GM19372 (cell line): Measurements from ENCODE around the gene SLC7A1.

ENCODE experiments used
- ATAC-seq: cut with Tn5 transposase; IDR thresholded peaks from one replicate; pipeline ENCODE4 v1.9.1; 2021; ENCODE audit warnings: mild to moderate bottlenecking, low read depth, moderate library complexity; ENCODE audit not compliant: unreplicated experiment

Gene SLC7A1

DNA sequence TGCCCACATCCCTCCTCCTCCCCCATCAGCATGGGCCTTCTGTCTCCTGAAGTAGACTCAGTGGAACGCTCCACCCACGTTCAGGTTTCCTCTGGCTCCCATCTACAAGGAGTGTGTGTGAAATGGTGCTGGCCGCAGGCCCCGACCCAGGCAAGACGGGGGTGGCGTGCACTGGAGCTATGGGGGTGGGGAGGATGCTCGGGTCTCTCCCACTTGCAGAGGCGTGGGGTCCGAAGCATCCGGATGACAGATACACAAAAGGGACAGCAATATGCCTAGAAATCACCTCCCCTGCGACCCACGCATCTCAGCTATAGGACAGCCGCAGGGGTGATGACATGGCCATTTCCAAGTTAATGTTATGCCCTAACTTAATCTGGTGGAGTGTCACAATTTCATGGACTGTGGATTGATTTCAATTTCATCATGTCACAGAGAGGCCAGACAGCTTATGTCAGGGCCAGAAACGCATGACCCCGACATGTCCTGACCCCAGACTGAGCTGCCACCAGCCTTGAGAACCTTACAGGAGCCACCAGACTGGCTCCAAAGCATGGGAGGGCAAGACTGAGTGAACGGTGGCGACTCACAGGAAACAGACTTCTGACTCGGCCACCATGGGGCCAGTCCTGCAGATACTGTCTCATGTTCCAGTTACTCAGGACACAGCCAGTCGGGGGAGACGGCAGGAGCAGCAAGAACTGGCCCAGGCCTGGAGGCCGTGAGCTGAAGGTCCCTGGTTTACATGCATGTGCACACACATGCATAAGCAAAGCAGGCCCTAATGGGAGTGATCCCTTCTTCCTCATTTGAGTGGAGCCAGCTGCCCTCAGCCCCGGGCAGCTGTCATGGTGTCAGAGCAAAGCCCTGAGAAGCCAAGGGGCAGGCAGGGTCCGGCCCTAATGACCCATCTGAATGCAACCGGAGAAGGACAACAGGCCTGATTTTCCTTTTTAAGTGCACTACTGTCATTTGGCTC is 82.2 kb downstream of the SLC7A1 start:
- no peak for ATAC-seq

DNA sequence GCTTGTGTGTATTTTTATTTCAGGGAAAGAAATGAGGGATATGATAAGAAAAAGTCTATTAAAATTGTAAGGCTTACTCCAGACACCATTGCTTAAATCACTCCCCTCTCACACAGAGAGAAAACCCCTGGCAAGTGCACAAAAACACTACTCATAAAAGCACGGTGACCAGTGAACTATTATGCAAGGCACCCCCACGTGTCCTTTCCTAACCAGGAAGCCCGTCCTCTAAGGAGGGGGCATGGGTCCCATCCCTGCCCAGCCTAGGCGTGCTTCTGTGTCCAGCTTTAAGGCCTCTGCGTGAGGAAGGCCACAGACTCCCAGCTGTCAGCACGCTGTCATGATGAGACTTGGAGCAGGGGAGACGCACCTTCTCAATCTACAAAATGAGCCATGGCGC is 83.5 kb downstream of the SLC7A1 start:
- no peak for ATAC-seq

DNA sequence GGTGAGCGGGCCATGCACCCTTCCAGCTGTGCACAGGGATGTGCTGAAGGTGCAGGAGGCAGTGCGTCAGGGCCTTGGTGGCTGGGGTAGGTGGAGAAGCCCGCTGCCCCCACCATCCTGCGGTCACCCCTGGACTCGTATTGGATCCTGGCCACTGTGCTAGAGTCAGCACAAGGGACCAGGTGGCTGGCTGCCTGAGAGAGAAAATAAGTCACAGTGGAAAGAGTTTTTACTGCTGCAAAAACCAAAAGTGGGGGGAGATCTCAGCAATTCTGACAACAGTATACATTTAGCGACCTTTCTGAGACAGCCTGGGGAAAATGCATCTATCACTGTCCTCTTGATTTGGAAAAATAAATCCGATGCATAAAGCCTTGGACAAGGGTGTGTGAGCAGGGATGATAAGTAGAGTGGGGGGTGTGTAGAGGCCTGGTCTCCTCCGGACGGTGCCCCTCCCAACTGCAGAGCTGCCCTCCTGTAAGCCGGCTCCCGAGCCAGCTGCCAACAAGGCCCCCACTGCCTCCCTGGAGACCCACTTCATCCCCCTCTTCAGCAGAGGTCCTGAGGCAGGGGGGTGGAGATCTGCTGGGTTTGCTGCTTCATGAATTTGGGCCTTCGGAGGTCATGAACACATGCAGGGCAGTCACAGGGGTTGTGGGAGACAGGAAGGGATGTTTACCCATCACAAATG is 84.2 kb downstream of the SLC7A1 start:
- no peak for ATAC-seq

DNA sequence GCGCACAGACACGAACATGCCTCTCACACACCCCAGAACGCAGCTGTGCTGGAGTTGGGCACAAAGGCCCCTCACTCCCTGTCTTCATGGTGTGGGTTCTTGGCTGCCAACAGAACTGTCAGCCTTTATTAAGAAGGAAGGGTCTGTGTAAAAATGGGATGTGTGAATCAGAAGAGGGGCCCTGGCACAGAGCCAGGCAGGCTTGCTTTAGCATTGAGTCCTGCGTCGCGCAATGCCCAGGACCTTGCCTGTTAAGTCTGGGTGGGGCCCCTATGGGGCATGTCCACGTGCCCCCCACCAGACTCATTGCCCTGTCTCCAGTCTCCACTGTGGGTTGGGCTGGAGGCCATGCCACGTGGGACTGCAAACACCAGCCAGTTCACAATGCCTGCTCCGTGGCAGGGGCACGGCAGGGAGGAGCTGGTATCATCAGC is 84.8 kb downstream of the SLC7A1 start:
- ATAC-seq, result no peak

DNA sequence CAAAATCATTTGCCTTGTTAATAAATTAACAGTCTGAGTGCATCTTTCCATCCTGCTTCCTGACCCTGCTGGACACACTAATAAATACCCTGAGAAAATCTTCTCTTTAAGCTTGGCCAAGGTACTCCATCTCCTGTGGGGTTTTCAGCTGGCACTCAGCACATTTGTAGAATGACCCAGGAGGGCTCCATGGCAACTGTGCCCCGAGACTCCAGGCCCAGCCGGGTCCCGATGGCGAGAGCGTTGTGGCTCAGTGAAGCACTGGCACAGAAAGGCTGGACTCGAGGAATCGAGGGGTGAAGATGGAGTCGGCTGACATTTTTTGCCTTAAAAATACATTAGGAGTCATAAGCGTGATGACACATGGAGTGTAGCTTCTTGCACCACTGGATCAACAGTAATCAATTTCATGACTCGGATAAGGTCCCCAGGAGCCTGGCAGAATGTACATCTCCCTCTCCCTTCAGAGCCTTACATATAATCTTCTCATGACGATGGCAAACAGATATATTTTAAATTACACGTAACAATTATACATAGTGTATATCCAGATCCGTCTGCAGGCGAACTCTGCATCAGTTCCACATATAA is 85.4 kb downstream of the SLC7A1 start:
- ATAC-seq, result no peak

DNA sequence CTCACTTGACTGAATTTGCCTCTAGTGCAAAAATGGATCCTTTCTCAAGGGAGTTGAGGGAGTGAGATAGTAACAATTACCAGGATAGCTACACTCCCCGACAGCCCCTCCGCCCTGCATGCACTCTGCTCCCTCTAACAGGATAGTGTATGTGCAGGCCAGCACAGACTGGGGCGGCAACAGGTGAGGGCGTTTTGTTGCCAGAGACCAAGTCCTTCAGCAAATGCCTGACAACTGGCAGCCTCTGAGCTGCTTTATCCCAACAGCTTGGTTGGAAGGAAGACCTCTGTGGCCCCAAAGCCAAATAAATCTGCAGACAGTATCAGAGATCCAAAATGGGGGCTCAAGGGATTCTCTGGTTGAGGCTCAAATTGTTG is 86.6 kb downstream of the SLC7A1 start:
- ATAC-seq, result no peak

DNA sequence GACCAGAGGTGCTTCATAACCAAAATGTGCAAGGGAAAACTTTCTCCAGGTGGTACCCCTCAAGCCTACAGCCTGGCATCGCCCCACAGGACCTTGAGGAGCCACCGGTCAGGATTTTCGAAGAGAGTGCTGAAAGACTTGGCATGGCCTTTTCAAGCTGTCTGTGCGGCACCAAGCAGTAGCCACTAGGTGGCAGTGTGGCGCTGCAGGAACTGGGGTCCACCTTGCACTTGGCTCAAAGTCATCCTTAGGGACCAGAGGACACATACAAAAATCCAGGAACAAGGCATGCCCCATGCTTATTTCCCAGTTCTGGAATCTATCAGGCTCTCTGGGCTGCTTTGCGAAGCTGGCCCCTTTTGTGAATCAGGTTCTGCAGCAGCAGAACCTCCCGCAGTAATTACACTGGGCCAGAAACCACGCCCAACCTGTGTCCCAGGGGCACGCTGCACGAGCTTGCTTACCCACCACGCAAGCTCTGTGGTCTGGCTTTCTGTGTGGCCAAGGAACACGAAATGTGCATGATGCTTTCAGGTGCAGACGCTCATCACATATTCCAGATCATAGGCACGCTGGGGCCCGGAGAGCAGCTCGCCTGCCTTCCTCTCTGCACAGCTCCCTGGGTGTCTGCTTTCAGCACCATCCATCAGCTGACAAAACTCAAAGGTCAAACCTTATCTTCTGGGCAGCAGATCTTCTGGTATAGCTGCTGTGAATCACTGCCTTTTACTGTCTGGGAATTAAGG is 87.2 kb downstream of the SLC7A1 start:
- peak; percentile 61 for ATAC-seq

DNA sequence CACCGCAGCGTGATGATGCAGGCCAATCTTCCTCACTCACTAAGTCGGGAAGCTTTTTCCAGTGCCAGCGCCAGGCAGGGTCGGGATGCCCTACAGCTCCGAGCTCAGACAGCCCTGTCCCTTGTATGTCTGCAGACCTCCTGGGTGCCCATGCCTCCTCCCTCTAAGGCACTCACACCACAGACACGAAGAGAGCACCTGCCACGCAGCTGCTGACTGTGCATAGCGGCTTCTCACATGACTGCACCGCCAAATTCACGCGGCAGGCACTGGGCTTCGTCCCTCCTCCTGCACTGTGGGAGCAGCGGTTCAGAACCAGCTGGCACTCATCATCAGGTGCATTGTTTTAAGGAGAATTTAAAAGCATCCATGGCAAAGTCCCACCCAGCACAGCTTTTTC is 88.1 kb downstream of the SLC7A1 start:
- ATAC-seq, result no peak

DNA sequence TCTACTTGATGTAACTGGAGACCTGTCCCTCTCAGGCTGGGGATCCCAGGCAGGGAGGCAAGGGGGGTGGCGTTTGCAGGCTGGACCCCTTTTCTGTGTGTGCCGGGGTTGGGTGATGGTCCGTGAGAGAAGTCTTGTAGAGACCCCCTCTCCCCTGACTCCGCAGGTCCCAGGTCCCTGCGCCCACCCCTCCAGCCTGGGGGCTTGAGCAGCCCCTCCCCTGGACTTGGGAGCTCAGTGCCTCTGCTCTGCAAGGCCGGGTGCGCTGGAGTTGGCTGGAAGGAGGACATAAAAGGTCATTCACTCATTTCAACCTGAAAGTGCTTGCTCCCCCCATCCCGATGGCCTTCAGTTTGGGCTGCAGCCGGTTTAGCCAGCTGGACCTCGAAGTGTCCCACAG is 89.5 kb downstream of the SLC7A1 start:
- ATAC-seq, result no peak

DNA sequence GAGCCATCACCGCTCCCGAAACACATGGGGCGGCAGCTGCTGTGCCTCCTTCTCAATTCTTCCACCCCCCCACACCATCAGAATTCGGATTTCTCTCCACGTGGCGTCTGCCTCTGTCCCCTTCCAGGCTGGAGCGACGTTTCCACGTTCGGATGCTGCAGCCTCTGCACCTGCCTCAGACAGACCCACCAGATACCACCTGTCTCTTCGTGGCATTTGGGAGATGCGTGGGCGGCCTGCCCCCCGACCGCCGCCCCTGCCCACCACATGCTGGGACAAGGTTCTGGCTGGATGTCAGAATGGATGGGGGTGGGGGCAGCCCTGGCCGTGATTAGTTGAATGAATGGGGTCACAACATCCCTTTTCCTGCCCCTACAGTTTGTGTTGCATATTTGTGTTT is 90.0 kb downstream of the SLC7A1 start:
- no peak for ATAC-seq

DNA sequence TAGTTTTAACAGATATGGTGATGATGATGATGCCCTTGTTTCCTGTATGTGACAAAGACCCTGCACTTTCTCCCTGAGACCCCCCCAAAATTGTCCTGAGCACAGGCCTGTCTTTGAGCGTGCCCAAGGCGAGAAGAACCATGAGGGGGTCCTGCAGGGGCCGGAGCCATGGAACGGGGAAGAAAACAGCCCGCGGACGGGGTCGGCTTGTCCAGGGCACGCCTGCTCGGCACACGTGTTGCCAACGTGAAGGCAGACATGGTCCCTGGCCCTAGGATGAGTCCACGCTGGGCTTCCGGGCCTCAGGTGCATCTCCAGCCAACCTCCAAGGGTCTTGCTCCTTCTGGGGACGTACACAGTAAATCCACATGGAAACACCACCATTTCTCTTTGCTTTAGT is 90.8 kb downstream of the SLC7A1 start:
- no peak for ATAC-seq

DNA sequence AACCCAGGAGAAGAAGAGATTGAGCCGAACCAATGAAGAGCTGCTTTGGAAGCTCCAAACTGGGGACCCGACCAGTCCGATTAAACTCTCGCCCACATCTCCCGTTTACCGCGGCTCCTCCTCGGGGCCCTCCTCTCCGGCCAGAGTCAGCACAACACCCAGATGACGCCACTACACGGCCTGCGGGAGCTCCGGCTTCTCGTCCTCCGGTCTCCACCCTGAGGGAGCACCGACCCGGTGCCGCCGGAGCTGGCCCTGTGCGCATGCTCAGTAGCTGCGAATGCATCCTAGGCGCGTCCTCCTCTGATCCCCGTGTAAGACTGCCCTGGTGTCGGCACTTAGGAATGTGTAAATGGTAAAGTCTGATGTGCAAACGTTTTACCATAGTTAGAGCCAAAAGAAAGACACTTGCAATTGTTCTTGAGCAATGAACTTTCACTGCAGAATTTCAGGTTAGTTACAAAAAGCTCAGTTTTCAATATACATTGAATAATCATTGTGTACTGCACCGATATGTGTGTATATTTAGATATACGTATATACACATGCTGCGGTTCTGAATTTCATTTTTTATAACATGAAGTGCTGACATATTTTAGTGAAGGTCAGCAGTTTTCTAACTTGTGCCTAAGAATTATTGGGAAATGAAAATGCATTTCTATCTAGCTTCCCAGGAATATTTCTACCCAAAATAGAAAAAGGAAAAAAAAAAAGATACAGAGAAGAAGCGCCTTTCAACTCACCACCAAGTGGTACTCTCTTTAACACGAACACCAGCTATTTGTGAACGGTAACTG is 92.2 kb downstream of the SLC7A1 start:
- no peak for ATAC-seq

DNA sequence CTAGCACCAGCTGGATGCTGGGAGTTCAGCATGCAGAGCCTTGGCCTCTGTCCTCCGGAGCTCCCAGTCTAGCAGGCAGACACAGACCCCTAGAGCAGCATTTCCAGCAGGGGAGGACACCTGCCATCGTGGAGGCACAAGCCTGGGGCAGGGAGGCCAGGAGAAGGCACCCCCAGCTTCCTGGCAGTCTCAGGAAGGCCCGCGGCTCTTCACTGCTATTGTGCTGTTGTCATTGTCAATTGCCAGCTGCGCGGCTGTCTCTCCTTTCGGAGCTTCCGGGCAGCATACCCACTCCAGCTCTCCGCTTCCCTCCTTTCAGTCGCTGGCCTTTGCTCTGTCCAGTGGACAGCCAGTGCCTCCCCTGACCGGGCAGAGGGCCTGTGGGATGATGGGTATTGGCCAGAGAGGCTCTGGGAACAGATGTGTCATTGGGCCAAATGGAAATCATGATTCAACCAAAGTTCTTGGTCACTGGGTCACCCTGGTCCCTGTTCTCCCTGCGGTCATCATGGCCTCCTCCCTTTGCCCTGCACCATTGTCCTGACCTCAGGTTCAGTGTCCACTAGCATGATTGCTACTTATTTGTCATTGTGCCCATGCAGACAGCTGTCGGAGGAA is 93.0 kb downstream of the SLC7A1 start:
- ATAC-seq, result no peak

DNA sequence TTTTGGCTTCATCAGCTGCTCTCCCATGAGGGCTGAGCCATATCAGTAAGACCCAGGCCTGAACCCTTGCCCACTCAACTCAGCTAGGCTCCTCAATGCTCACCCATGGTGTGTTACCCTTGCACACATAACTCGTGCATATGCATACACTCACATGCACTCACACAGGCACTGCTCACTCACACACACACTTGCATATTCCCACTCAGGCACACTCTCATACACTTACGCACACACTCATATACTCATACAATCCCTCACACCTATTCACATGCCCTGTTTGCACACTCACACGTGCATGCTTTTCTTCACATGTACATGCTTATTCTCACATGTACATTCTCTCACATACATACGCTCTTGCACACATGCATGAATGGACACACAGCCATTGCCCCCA is 93.8 kb downstream of the SLC7A1 start:
- no peak for ATAC-seq

DNA sequence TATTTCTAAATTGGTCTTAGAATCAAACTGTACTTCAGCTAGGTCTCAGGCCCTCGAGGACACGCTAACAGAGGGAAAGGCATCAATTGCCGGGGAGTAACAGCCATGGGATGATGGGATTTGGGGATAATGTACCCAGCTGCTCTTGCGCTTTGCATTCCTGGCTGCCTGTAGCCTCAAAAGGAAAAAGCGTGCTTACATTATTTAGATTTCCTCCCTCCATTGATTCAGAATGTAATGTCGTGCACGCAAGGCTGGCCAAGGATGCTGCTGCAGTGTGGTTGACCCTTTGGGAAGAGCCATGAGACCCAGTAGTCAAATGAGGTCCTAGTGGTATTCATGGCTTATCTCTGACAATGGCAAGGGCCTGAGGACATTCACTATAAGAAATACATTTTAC is 95.1 kb downstream of the SLC7A1 start:
- ATAC-seq, result no peak

DNA sequence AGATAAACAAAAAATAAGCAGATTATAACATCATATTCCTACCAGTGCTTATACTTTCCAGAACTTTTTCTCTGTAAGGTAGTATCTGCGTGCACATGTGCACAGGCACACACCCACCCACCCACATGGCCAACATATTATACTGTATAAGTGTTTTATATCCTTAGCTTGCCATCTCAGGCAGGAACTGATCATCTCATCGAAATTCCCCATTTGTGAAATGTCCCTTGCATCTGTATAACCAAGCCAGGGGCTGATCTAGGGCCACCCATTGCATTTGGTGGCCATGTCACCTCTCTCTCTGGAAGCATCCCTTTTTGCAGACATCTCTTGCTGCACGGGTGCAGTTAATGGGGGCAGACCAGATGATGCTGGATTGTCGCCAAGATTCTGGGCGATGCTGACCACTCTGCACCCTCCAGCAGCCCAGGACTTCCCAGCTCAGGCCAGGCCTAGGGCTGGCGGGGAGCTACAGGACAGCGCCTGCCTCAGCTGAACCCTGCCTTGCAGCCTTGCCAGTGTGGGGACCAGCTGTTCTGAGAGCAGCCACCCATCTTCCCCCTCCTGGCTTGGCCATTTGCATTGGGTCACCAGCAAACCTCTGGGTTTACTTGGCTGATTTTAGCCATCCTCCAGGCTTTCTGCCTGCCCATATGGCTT is 95.9 kb downstream of the SLC7A1 start:
- ATAC-seq, result no peak

DNA sequence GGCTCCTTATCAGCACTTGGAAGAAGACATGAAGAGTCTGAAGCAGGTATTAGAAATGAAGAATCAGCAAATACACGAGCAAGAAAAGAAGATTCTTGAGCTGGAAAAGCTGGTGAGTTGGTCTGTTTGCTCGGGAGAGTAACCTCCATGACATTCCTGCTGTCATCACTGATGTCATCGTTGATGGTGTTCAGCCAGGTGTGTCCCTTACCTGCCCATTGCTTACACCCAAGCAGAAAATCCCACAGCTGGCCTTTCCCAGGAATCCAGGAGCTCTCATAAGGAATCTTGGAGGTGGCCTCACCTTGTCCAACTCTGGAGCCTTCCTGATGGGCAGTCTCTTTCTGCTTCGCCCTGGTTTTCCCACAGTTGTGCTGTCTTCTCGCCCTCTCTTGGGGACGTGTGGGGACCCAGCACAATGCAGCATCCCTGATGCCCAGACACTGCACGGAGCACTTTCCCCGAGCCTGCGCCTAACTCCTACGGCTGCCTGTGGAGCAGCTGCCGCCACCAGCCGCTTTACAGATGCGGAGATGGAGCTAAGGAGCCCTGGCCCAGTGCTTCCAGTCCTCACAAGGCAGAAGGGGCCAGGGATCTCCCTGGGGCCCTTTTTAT is 97.0 kb downstream of the SLC7A1 start:
- no peak for ATAC-seq

DNA sequence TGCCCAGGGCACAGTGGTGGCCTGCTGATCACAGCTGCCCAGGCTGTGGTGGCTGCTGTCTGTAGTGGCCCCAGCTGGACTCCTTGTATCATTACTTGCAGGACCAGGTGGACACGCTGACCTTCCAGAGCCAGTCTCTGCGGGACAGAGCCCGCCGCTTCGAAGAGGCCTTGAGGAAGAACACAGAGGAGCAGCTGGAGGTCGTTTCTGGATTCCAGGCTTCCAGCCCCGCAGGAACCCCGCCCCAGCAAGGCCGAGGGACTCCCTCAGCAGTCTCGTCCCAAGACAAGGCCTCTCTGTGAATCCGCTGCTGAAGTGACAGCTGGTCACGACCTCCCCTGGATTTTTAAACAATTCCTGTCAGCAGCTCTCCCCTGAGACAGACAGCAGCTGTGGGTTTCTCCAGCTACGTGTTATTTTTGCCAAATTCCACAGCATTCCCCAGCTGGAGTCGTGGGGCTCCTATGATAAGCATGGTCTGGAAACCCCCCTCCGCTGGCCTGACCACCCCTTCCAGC is 98.3 kb downstream of the SLC7A1 start:
- no peak for ATAC-seq
